Naive thymus-derived CD8-positive, alpha-beta T cell (primary cell): ENCODE measurements around the gene LOXL4. TPM values are rescaled to one million over a fixed set of nuclear protein-coding genes. Genes with fewer than 3 reads are reported as not detected.

Source experiments
- ATAC-seq, 2 donors: fragments of 150-1000 bp; cut with Tn5 transposase in 1 of 2; sonication (Bioruptor Pico), chemical (Tn5 transposase) in 1 of 2; 1 replicate in 1 of 2; 2 replicates in 1 of 2; pipeline ENCODE4 v1.10.0; 2021; ENCODE audit warnings: mild to moderate bottlenecking in 2 of 2, moderate library complexity in 2 of 2
- POLR2A ChIA-PET: fragments of 350-600 bp; sonication (Branson Sonifier 250); formaldehyde crosslinking; loops from one replicate; lab custom pipeline; 2021; ENCODE audit warnings: antibody characterized with exemption; lab: Charles Lee
- DNase-seq, 10 donors: peaks; one replicate each; pipeline versions ENCODE4 v3.0.0 to v3.0.0-alpha.2; 2020 to 2022
- H3K27ac Mint-ChIP-seq, 10 donors: one replicate each; pipeline ENCODE4 v1.8.0; 2020 to 2022; ENCODE audit warnings: mild to moderate bottlenecking in 10 of 10, mixed read lengths in 10 of 10, moderate library complexity in 4 of 10, inconsistent platforms in 1 of 10
- H3K27me3 Mint-ChIP-seq, 5 donors: one replicate each; pipeline ENCODE4 v1.8.0; 2021 to 2022; ENCODE audit warnings: mixed read lengths in 5 of 5
- H3K36me3 Mint-ChIP-seq, 3 donors: one replicate each; pipeline ENCODE4 v1.8.0; 2020 to 2022; ENCODE audit warnings: mixed read lengths in 3 of 3, mild to moderate bottlenecking in 2 of 3, inconsistent platforms in 1 of 3
- H3K4me1 Mint-ChIP-seq, 4 donors: one replicate each; pipeline ENCODE4 v1.8.0; 2021 to 2022; ENCODE audit warnings: mixed read lengths in 4 of 4
- H3K4me3 Mint-ChIP-seq, 10 donors: one replicate each; pipeline ENCODE4 v1.8.0; 2020 to 2022; ENCODE audit warnings: mild to moderate bottlenecking in 10 of 10, mixed read lengths in 10 of 10, moderate library complexity in 6 of 10, inconsistent platforms in 1 of 10
- H3K9me3 Mint-ChIP-seq, 9 donors: one replicate each; pipeline ENCODE4 v1.8.0; 2020 to 2022; ENCODE audit warnings: mixed read lengths in 9 of 9, mild to moderate bottlenecking in 3 of 9, inconsistent platforms in 1 of 9, moderate library complexity in 1 of 9
- polyA plus RNA-seq, 3 donors: library from polyadenylated mRNA; unstranded; fragments of 300-500 nt; fragmentation: Illumina TruSeq; gene quantifications; one replicate each; pipeline ENCODE4 v1.2.3, GENCODE V29; 2021
- total RNA-seq, 8 experiments: library from RNA in 2 of 8; stranded (reverse) in 2 of 8; gene quantifications; one replicate each; pipeline ENCODE4 v1.2.3 and lab custom pipeline; 2021 to 2026

Gene LOXL4
- total and polyA plus RNA-seq, 5 experiments from 2014 or later = 0.12 TPM; not detected in 4

- Mint-ChIP-seq H3K4me3 (peak overlapping the region; percentile 61 to 85 (median 74)), H3K36me3 (peaks cover 0 to 2% (median 0%) of the 10 kb centered on the region in 3 donors), H3K27ac (peak overlapping the region in 3 of 10 donors; percentile 25 to 65 (median 43)), H3K27me3 (peaks cover 16 to 60% (median 22%) of the 10 kb centered on the region in 5 donors), H3K9me3 (peaks cover 0 to 3% (median 0%) of the 10 kb centered on the region in 9 donors), H3K4me1 (peaks cover 0 to 7% (median 5%) of the 10 kb centered on the region in 4 donors)
- ATAC-seq (peak in 1 of 2 donors; percentile 23), DNase-seq (no peak)
- POLR2A ChIA-PET = no interaction called here
Measured at GRCh38 chr10:98268694-98269431, 869 bp upstream of the LOXL4 start.

- Mint-ChIP-seq H3K4me1 (peaks cover 0 to 7% (median 5%) of the 10 kb centered on the region in 4 donors), H3K27me3 (peaks cover 12 to 45% (median 13%) of the 10 kb centered on the region in 5 donors), H3K36me3 (peaks cover 0 to 2% (median 0%) of the 10 kb centered on the region in 3 donors), H3K4me3 (peak overlapping the region; percentile 58 to 87 (median 73)), H3K9me3 (no peaks in the 10 kb centered on the region), H3K27ac (peak overlapping the region in 5 of 10 donors; percentile 14 to 61 (median 35))
- POLR2A ChIA-PET = no interaction called here
- no peak for DNase-seq
- ATAC-seq = no peak
Measured at GRCh38 chr10:98267069-98267893, 713 bp downstream of the LOXL4 start.

- POLR2A ChIA-PET = no interaction called here
- Mint-ChIP-seq H3K9me3 (no peaks in the 10 kb centered on the region), H3K4me1 (peaks cover 0 to 7% (median 5%) of the 10 kb centered on the region in 4 donors), H3K36me3 (peaks cover 0 to 2% (median 0%) of the 10 kb centered on the region in 3 donors), H3K27me3 (peaks cover 7 to 42% (median 12%) of the 10 kb centered on the region in 5 donors), H3K27ac (peak overlapping the region in 3 of 10 donors; percentile 16 to 46 (median 35)), H3K4me3 (peak overlapping the region in 9 of 10 donors; percentile 16 to 74 (median 71))
- DNase-seq (no peak), ATAC-seq (no peak)
Measured at GRCh38 chr10:98266647-98267046, 1.3 kb downstream of the LOXL4 start.

- ATAC-seq (no peak), DNase-seq (no peak)
- H3K27me3 Mint-ChIP-seq = peaks cover 3 to 37% (median 8%) of the 10 kb centered on the region in 5 donors
- peak overlapping the region in 2 of 10 donors; percentile 6 to 35 for H3K27ac Mint-ChIP-seq
- peak overlapping the region in 1 of 10 donors; percentile 28 for H3K4me3 Mint-ChIP-seq
- peaks cover 0 to 7% (median 5%) of the 10 kb centered on the region in 4 donors for H3K4me1 Mint-ChIP-seq
- no peaks in the 10 kb centered on the region for H3K9me3 Mint-ChIP-seq
- peaks cover 0 to 2% (median 0%) of the 10 kb centered on the region in 3 donors for H3K36me3 Mint-ChIP-seq
- POLR2A ChIA-PET = no interaction called here
Measured at GRCh38 chr10:98265403-98266378, 2.3 kb downstream of the LOXL4 start.

- Mint-ChIP-seq H3K36me3 (peaks cover 0 to 2% (median 0%) of the 10 kb centered on the region in 3 donors), H3K27ac (peak overlapping the region in 3 of 10 donors; percentile 0 to 57 (median 7)), H3K4me3 (no peak overlapping the region), H3K4me1 (peaks cover 0 to 7% (median 6%) of the 10 kb centered on the region in 4 donors), H3K27me3 (peaks cover 1 to 27% (median 5%) of the 10 kb centered on the region in 5 donors), H3K9me3 (no peaks in the 10 kb centered on the region)
- POLR2A ChIA-PET = no interaction called here
- DNase-seq (no peak), ATAC-seq (no peak)
Measured at GRCh38 chr10:98264378-98265065, 3.5 kb downstream of the LOXL4 start.

GRCh38 chr10:98263088-98263487 lies 4.9 kb downstream of the LOXL4 start:
- H3K9me3 Mint-ChIP-seq = no peaks in the 10 kb centered on the region
- peaks cover 0 to 6% (median 2%) of the 10 kb centered on the region in 4 donors for H3K4me1 Mint-ChIP-seq
- peak overlapping the region in 1 of 10 donors; percentile 48 for H3K27ac Mint-ChIP-seq
- H3K27me3 Mint-ChIP-seq = peaks cover 0 to 16% (median 0%) of the 10 kb centered on the region in 5 donors
- no peak for ATAC-seq
- DNase-seq = no peak
- POLR2A ChIA-PET = no interaction called here
- H3K4me3 Mint-ChIP-seq = no peak overlapping the region
- H3K36me3 Mint-ChIP-seq = peaks cover 0 to 2% (median 2%) of the 10 kb centered on the region in 3 donors

- H3K9me3 Mint-ChIP-seq = no peaks in the 10 kb centered on the region
- no peak overlapping the region for H3K4me3 Mint-ChIP-seq
- H3K27ac Mint-ChIP-seq = peak overlapping the region in 1 of 10 donors; percentile 52
- H3K27me3 Mint-ChIP-seq = peaks cover 0 to 12% (median 0%) of the 10 kb centered on the region in 5 donors
- peaks cover 0 to 6% (median 1%) of the 10 kb centered on the region in 4 donors for H3K4me1 Mint-ChIP-seq
- peaks cover 0 to 2% (median 2%) of the 10 kb centered on the region in 3 donors for H3K36me3 Mint-ChIP-seq
- POLR2A ChIA-PET = no interaction called here
- ATAC-seq (no peak), DNase-seq (no peak)
Measured at GRCh38 chr10:98262571-98262970, 5.4 kb downstream of the LOXL4 start.

- Mint-ChIP-seq H3K4me1 (peaks cover 0 to 8% (median 0%) of the 10 kb centered on the region in 4 donors), H3K9me3 (no peaks in the 10 kb centered on the region), H3K4me3 (peak overlapping the region in 1 of 10 donors; percentile 12), H3K27me3 (peaks cover 0 to 5% (median 0%) of the 10 kb centered on the region in 5 donors), H3K27ac (no peak overlapping the region), H3K36me3 (peaks cover 0 to 2% (median 2%) of the 10 kb centered on the region in 3 donors)
- ATAC-seq (no peak), DNase-seq (no peak)
- POLR2A ChIA-PET = no interaction called here
Measured at GRCh38 chr10:98261436-98262277, 6.3 kb downstream of the LOXL4 start.

- H3K27me3 Mint-ChIP-seq = peaks cover 0 to 2% (median 0%) of the 10 kb centered on the region in 5 donors
- DNase-seq (no peak), ATAC-seq (no peak)
- H3K4me3 Mint-ChIP-seq = no peak overlapping the region
- peaks cover 0 to 8% (median 0%) of the 10 kb centered on the region in 4 donors for H3K4me1 Mint-ChIP-seq
- H3K36me3 Mint-ChIP-seq = peaks cover 0 to 6% (median 5%) of the 10 kb centered on the region in 3 donors
- peak overlapping the region in 1 of 10 donors; percentile 40 for H3K27ac Mint-ChIP-seq
- POLR2A ChIA-PET = no interaction called here
- H3K9me3 Mint-ChIP-seq = no peaks in the 10 kb centered on the region
Measured at GRCh38 chr10:98260752-98261151, 7.2 kb downstream of the LOXL4 start.

- Mint-ChIP-seq H3K27me3 (no peaks in the 10 kb centered on the region), H3K9me3 (no peaks in the 10 kb centered on the region), H3K4me1 (peaks cover 0 to 8% (median 0%) of the 10 kb centered on the region in 4 donors), H3K4me3 (no peak overlapping the region), H3K36me3 (peaks cover 0 to 6% (median 5%) of the 10 kb centered on the region in 3 donors), H3K27ac (no peak overlapping the region)
- DNase-seq (no peak), ATAC-seq (no peak)
- POLR2A ChIA-PET = no interaction called here
Measured at GRCh38 chr10:98260350-98260749, 7.6 kb downstream of the LOXL4 start.
